ENCODE data around the gene ZNF93.
"Not testable (repeated sequence)": the region's sequence is repeated elsewhere in the genome, so short reads cannot be mapped to it uniquely, and the experiment has no call there.

The ZNF93 gene

GRCh38 chr19:19900729-19901444 lies at the start of gene ZNF93:
TSS of gene ZNF93 (plus strand) at chr19:19900946. CDS start at chr19:19901089, 143 bp downstream.
- Histone ChIP-seq H3K4me1 (ENCODE audit: insufficient read depth, insufficient read length) (no peaks in the 10 kb centered on the region), H3K36me3 (ENCODE audit: insufficient read depth, insufficient read length, low read length) (peaks cover 29% of the 10 kb centered on the region), H3K4me3 (ENCODE audit: insufficient read length, low read depth) (peak within 1 kb of the TSS; percentile 96), H3K9ac (ENCODE audit: insufficient read length, low read depth) (peak within 1 kb of the TSS; percentile 99), H3K9me3 (ENCODE audit: insufficient read depth, low read length) (peaks cover 2% of the 10 kb centered on the region; the same call in 1 of the 2 replicates), H3K27me3 (ENCODE audit: insufficient read depth, insufficient read length) (no peaks in the 10 kb centered on the region)
- DNase-seq (ENCODE audit: low read depth, low spot score), result peak; percentile 97
- TF ChIP-seq SUZ12 (IDR thresholded peaks at IDR 0.05; ENCODE audit: extremely low read depth, insufficient read depth, insufficient read length), result no peak
- TF ChIP-seq YY1 (IDR thresholded peaks at IDR 0.05; ENCODE audit: insufficient read depth, insufficient read length), result no peak
- TF ChIP-seq ZNF274 (IDR thresholded peaks at IDR 0.05; ENCODE audit: low read depth, low read length), result no peak

DNA sequence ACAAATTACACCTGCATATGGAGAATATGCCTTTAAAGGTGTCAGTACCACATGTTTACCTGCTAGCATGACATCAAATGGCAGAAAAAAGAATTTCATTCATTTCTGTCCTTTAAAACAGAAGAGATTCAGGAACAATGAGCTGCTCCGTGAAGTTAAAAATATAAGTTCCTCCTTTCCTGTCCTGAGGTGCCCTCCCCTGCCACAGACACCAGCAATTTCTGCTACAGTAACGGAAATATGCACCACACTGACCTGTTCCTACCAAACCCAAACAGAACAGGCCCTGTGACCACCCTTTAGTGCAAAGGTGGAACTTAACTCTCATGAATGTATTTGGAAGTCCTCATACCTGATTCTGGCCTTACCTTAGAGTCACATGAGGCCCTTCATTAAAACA lies 49.0 kb upstream of the ZNF93 start:
- not testable (repeated sequence) for H3K27me3 ChIP-seq (ENCODE audit: insufficient read depth, insufficient read length); H3K4me1 ChIP-seq (ENCODE audit: insufficient read depth, insufficient read length)

DNA sequence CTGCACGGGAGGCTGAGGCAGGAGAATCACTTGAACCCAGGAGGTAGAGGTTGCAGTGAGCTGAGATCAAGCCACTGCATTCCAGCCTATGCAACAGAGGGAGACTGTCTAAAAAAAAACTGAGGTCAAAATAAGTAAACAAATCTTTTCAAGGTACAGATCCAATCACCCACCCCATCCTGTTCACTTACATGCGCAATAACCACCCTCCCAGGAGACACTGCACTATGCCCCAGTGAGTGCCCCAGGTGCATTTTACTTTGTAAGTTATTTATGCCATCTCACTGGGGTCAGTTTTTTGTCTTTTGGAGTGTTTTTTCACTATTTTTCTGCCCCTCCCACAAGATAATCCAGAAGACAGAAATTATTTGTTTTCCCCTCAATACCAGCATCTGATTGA lies 42.0 kb upstream of the ZNF93 start:
- H3K4me3 ChIP-seq (ENCODE audit: insufficient read length, low read depth), result no peak overlapping the region
- no peak overlapping the region for H3K9ac ChIP-seq (ENCODE audit: insufficient read length, low read depth)
- no peaks in the 10 kb centered on the region for H3K4me1 ChIP-seq (ENCODE audit: insufficient read depth, insufficient read length)
- H3K27me3 ChIP-seq (ENCODE audit: insufficient read depth, insufficient read length), result no peaks in the 10 kb centered on the region
- H3K9me3 ChIP-seq (ENCODE audit: insufficient read depth, low read length), result no peaks in the 10 kb centered on the region
- TF ChIP-seq ZNF274 (IDR thresholded peaks at IDR 0.05; ENCODE audit: low read depth, low read length), result no peak
- no peak for TF ChIP-seq SUZ12 (IDR thresholded peaks at IDR 0.05; ENCODE audit: extremely low read depth, insufficient read depth, insufficient read length)
- TF ChIP-seq YY1 (IDR thresholded peaks at IDR 0.05; ENCODE audit: insufficient read depth, insufficient read length), result no peak
- DNase-seq (ENCODE audit: low read depth, low spot score), result no peak
- H3K36me3 ChIP-seq (ENCODE audit: insufficient read depth, insufficient read length, low read length), result peaks cover 22% of the 10 kb centered on the region

More for the DNA sequence above, 49.0 kb upstream of the ZNF93 start:
- H3K36me3 ChIP-seq (ENCODE audit: insufficient read depth, insufficient read length, low read length); DNase-seq (ENCODE audit: low read depth, low spot score); H3K4me3 ChIP-seq (ENCODE audit: insufficient read length, low read depth); H3K9ac ChIP-seq (ENCODE audit: insufficient read length, low read depth); H3K9me3 ChIP-seq (ENCODE audit: insufficient read depth, low read length): not testable (repeated sequence)

GRCh38 chr19:19860756-19861390 lies 39.9 kb upstream of the ZNF93 start:
- Histone ChIP-seq H3K4me3 (ENCODE audit: insufficient read length, low read depth) (peak overlapping the region; percentile 71), H3K9me3 (ENCODE audit: insufficient read depth, low read length) (no peaks in the 10 kb centered on the region)
- peak; percentile 27 for DNase-seq (ENCODE audit: low read depth, low spot score)

DNA sequence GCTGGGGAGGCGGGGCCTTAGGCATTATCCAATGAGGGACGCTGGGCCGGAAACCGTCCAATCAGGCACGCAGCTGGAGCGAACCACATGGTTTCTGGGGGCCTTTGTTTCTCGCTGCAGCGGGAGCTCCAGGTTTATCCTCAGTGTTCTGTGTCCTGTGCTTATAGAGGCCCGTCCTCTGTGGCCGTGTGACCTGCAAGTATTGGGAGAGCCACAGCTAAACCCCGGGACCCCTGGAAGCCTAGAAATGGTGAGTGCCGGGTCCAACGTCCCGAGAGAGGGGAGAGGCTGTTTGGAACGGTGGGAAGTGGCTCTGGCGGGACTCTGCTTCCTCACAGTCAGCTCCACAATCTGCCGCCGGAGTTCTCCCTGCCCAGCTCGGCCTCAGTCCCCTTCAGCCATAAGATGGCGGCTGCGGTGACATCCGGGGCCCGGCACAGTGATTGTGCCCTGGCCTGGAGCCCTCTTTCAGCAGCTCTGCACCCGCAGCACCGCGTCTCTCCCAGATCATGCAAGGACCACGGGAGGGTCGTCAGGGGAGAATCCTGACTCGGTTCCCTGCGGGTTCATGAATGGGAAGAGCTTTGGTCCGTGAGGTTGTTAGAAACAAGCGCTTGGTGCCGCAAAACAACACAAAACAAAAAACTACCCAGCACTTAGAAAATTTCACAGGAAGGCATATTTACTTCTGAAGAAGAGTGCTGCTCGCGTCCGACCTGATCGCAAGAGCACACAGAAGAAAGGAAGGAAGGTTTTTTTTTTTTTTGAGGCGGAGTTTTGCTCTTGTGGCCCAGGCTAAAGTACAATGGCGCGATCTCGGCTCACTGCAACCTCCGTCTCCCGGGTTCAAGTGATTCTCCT lies 34.8 kb upstream of the ZNF93 start, which contains the start of gene ZNF253:
Gene ZNF253, plus strand, starts transcription at position 133 of the 861 bp plus-strand sequence. Its CDS starts 115 bp downstream, at position 248.
- Histone ChIP-seq H3K9me3 (ENCODE audit: insufficient read depth, low read length) (no peaks in the 10 kb centered on the region), H3K4me1 (ENCODE audit: insufficient read depth, insufficient read length) (no peaks in the 10 kb centered on the region), H3K9ac (ENCODE audit: insufficient read length, low read depth) (peak within 1 kb of the TSS; percentile 96), H3K27me3 (ENCODE audit: insufficient read depth, insufficient read length) (no peaks in the 10 kb centered on the region), H3K36me3 (ENCODE audit: insufficient read depth, insufficient read length, low read length) (peaks cover 15% of the 10 kb centered on the region), H3K4me3 (ENCODE audit: insufficient read length, low read depth) (peak within 1 kb of the TSS; percentile 87)
- TF ChIP-seq YY1 (IDR thresholded peaks at IDR 0.05; ENCODE audit: insufficient read depth, insufficient read length), result no peak
- DNase-seq (ENCODE audit: low read depth, low spot score), result peak; percentile 97

More at GRCh38 chr19:19860756-19861390, 39.9 kb upstream of the ZNF93 start:
- Histone ChIP-seq H3K4me1 (ENCODE audit: insufficient read depth, insufficient read length) (no peaks in the 10 kb centered on the region), H3K36me3 (ENCODE audit: insufficient read depth, insufficient read length, low read length) (peaks cover 19% of the 10 kb centered on the region), H3K9ac (ENCODE audit: insufficient read length, low read depth) (peak overlapping the region; percentile 81), H3K27me3 (ENCODE audit: insufficient read depth, insufficient read length) (no peaks in the 10 kb centered on the region)
- TF ChIP-seq SUZ12 (IDR thresholded peaks at IDR 0.05; ENCODE audit: extremely low read depth, insufficient read depth, insufficient read length), result no peak
- TF ChIP-seq ZNF274 (IDR thresholded peaks at IDR 0.05; ENCODE audit: low read depth, low read length), result no peak
- TF ChIP-seq YY1 (IDR thresholded peaks at IDR 0.05; ENCODE audit: insufficient read depth, insufficient read length), result no peak

GRCh38 chr19:19866611-19867248 lies 34.0 kb upstream of the ZNF93 start:
- H3K4me1 ChIP-seq (ENCODE audit: insufficient read depth, insufficient read length), result no peaks in the 10 kb centered on the region
- DNase-seq (ENCODE audit: low read depth, low spot score), result peak; percentile 66
- no peak for TF ChIP-seq ZNF274 (IDR thresholded peaks at IDR 0.05; ENCODE audit: low read depth, low read length)
- no peak for TF ChIP-seq SUZ12 (IDR thresholded peaks at IDR 0.05; ENCODE audit: extremely low read depth, insufficient read depth, insufficient read length)
- no peaks in the 10 kb centered on the region for H3K9me3 ChIP-seq (ENCODE audit: insufficient read depth, low read length)
- peak overlapping the region; percentile 87 for H3K4me3 ChIP-seq (ENCODE audit: insufficient read length, low read depth)
- peak overlapping the region; percentile 96 for H3K9ac ChIP-seq (ENCODE audit: insufficient read length, low read depth)
- no peaks in the 10 kb centered on the region for H3K27me3 ChIP-seq (ENCODE audit: insufficient read depth, insufficient read length)
- peaks cover 18% of the 10 kb centered on the region for H3K36me3 ChIP-seq (ENCODE audit: insufficient read depth, insufficient read length, low read length)

- peaks cover 39% of the 10 kb centered on the region for H3K36me3 ChIP-seq (ENCODE audit: insufficient read depth, insufficient read length, low read length)
- H3K9ac ChIP-seq (ENCODE audit: insufficient read length, low read depth); H3K27me3 ChIP-seq (ENCODE audit: insufficient read depth, insufficient read length); H3K9me3 ChIP-seq (ENCODE audit: insufficient read depth, low read length); H3K4me3 ChIP-seq (ENCODE audit: insufficient read length, low read depth); DNase-seq (ENCODE audit: low read depth, low spot score); H3K4me1 ChIP-seq (ENCODE audit: insufficient read depth, insufficient read length): not testable (repeated sequence)
Observed at GRCh38 chr19:19870086-19870485, 30.7 kb upstream of the ZNF93 start.

Data from NT2/D1 (cell line).